HG03196 (cell line): ENCODE measurements around the gene CHST11.
"Not testable (repeated sequence)": the region's sequence is repeated elsewhere in the genome, so short reads cannot be mapped to it uniquely, and the experiment has no call there.

Source experiments
- ATAC-seq: cut with Tn5 transposase; IDR thresholded peaks from one replicate; pipeline ENCODE4 v1.9.1; 2021; ENCODE audit not compliant: unreplicated experiment

CHST11 gene

DNA sequence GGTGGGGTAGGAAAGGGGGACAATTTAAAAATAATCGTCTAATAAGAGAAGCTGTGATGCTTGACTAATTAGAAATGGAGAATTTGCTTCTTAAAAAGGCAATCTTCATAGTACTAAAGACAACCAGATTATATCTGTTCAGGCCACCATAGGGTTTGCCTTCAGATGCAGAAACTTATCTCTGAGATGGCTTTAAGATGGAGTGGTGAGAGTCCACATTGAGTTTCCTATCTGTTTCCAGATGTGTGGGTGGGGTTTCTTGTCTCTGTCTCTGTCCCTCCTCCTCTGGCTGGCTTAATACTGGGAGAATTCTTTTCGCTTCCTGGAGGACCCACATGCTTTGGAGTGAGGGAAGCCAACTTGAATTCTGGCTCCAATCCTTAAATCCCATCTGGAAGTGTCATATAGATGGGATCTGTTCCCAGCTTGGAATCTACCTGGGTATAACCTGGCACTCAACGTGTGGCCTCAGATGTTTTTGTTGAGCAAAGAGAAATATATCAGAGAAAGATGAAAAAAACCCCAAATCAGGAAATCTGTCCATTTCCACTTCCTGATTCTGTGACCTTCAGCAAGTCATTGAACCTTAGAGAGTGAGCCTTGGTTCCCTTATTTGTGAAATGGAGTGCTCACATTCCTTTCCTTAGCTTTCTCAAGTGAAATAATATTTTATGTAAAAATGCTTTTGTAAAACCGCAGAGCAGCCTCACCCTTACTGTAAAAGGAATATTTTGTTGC is 66.4 kb downstream of the CHST11 start:
- no peak for ATAC-seq

DNA sequence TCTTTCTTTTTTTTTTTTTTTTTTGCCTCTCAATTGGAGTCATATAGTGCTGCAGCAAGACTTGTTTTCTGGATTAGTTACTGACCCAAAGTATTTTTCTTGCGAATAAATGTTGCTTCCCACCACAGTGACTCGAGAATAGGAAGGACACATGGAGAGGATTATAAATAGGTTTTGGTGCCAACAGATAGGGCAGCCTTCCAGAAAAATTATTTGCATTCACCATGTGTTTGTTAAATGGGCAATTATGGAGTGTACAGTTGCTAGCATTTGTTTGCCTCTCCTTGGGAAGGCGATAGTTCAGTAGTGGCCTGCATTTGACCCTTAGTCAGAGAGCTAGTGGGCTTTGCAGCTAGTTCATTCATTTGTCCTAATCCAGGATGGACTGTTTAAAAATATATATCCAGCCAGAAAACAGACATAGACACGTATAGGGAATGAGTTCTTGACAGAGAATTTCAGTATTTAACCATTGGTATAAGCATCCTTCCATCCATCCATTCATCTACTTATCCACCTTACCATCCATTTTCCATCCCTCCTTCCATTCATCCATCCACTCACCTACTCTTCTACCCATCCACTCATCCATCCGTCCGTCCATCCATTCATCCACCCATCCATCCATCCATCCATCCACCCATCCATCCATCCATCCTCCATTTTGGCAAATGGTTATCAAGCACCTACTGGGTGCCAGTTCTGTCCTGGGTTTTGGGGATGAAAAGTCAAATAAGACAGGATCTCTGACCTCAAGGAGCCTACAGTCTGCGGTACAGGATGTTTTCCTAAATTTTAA is 67.5 kb downstream of the CHST11 start:
- ATAC-seq, result no peak

DNA sequence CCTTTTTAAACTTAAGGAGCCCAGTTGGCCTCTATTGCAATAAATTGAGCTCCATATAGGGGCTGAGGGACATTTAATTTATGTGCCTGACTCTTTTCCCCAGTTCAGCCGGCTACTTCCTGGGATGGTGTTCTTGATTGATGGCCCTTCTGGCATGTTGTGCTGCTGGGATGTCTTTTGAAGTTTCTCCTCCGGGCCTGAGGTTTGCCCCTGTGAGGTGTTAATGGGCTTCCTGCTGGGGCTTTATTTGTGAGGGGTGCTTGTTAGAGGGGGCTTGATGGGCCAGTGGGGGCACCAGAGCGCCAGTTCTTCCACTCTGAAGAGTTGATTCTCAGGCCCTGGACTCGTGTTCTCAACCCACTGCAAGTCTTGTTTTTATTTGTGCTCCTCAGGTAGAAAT is 69.6 kb downstream of the CHST11 start:
- no peak for ATAC-seq

DNA sequence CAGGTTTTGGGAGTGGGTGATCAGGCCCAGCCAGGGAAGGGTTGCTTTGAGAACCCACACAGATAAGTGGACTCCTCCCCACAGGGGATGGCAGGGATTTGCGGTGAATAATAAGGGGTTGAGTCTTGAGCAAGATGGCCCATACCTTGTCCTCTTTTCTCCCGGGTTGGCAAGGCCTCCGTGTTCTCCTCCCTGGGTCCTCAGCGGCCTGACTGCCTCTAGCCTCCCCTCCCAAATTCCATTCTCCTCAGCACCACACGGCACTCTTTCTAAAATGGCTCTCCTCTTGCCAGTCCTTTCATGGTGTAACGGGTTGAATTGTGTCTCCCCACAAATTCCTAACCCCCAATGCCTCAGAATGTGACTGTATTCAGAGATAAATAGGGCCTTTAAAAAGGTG is 70.0 kb downstream of the CHST11 start:
- no peak for ATAC-seq

DNA sequence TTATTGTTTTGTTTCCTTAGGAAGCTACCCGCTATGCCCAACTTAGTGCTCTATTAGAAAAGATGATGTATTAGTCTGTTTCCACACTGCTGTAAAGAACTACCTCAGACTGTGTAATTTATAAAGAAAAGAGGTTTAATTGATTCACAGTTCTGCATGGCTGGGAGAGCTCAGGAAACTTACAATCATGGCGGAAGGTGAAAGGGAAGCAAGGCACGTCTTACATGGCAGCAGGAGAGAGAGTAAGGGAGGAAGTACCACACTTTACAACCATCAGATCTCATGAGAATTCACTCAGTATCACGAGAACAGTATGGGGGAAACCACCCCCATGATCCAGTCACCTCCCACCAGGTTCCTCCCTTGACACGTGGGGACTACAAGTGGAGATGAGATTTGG is 70.9 kb downstream of the CHST11 start:
- ATAC-seq, result not testable (repeated sequence)

DNA sequence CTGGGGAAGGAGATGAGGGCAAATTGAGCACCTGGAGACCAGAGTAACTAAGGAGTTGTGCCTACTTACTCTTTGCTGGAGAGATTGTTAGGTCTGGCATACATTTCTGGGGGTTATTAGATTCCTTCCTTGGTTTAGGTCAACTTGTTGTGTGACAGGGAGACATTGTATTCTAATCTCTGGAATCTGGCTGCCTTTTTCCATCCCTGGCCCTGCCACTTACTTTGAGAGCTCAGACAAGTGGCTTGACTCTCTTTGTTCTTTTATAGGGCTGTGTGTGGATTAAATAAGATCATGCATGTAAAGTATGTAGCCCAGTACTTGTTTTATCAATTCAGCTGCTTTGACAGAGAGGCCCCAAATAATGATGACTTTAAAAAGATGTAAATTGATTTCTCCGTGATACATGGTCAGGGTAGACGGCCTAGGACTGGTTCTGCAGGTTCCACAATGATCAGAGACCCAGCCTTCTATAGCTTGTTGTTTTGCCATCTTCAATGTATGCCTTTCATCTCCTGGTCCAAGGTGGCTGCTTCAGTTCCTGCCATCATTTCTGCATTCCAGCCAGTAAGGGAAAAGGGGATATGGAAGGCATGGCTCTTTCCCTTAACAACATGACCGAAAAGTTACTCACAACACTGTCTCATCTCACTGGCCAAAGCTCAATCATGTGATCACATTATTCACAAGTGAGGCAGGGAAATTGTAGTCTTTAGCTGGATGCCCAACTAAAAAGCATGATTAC is 72.6 kb downstream of the CHST11 start:
- ATAC-seq, result no peak

DNA sequence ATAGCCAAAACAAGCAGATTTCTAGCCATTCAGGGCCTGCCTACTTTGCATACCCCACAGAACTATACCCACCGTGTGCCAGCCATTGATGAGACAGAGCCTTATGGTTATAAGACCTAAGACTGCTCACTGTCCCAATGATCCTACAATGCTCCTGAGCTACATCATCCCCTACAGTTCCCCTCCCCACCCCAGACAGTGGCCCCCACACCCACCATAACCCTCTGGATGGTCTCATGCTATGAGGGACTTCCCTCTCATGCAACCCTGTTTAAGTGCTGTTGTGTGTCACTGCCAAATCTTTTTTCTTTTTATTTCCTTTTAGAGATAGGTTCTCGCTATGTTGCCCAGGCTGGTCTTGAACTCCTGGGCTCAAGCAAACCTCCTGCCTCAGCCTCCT is 75.9 kb downstream of the CHST11 start:
- ATAC-seq, result no peak

DNA sequence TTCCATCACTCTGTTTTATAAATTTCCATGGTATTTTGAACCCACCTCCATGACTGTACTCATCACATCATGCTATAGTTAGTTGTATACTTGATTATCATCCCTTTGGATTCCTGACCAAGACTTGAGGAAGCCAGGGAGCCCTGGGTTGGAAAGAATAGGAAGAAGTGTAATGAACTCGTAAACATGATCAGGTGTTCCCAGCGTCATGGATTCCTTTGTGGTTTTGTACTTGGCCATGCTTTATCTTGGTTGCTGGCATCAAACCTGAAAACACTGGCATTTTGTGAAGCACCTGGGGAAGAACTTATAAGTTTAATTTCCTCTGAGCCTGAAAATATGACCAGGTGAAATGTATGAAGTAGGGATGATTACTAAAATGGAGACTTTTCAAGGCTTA is 76.4 kb downstream of the CHST11 start:
- no peak for ATAC-seq

DNA sequence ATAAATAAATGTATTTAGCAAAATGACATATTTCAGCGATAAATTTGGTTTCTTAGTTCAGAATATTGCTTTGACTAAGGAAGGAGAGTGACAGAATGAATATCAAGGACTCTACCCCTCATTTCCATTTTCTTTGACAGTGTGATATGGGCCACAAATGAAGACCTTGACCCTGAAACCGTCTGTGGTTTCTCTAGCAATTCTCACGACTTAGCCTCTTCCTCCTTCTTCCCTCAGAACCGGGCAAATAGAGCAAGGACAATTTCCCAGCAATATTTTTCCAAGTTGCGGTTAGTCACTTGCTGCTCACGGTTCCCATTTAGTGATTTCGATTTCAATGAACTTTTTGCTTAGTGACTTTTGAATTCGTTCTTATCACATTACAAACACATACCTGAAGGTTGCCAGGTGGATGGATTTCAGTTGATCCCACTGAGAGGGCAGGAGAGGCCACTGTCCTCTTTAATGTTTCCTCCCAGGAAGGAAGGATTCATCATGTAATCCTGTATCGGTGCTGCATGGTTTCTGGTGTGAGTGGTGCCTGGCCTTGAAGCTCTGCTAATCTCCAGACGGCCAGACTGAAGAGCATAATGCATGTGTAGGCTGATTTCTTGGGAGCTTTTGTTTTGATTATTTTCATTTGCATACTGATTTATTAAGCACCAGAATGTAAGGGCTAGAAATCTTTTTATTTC is 77.6 kb downstream of the CHST11 start:
- ATAC-seq, result no peak

DNA sequence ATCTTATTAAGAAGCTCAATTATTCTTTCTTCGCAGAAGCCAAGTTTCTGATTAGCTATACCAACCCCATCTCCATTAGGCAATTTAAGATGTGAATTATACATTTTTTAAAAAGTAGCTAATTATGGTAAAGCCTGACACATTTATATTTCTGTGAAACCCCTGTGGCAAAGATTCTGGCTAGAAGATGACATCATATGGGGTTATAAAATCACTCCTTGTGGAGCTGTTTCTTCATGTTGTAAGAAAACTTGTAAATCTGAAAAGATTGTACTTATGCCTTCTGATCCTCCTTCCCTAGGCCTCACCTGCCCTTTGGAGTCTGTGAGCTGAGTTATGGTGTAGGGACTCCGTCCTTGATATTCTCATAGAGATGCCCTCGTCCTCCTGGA is 78.1 kb downstream of the CHST11 start:
- no peak for ATAC-seq

DNA sequence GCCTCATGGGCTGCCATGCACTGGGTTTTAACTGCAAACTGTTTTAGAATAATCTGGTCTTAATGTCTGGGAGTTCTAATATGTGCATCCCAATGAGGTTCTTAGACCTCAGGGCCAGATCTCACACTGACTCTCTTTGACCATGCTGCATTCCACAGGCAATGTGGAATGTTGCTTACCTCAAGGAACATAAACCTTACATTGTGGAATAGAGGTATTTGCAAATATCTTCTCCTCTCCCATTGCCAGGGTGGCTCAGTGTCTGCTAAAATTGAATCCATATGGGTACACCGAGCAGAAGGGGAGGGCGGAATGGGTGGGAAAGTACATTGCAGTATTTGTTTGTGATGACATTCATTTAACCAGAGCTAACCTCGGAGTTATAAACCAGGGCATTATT is 78.6 kb downstream of the CHST11 start:
- no peak for ATAC-seq

DNA sequence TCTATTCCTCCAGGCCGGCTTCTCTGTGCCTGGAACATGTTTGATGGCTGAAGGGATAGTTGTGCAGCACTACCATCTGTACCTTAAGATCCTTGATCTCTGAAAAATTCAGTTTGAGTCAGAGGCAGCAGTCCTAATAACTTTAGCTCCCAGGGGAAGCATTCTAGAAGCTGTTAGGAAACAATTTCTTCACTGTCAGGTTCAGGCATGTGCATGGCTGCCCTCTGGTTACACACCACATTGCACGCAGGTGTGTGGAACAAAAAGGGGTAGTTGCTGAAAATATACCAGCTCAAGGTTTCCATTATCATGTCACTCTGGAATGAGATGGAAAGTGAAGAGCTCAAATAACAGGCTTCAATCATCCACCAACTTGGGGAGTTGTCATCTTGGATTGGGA is 80.1 kb downstream of the CHST11 start:
- no peak for ATAC-seq

DNA sequence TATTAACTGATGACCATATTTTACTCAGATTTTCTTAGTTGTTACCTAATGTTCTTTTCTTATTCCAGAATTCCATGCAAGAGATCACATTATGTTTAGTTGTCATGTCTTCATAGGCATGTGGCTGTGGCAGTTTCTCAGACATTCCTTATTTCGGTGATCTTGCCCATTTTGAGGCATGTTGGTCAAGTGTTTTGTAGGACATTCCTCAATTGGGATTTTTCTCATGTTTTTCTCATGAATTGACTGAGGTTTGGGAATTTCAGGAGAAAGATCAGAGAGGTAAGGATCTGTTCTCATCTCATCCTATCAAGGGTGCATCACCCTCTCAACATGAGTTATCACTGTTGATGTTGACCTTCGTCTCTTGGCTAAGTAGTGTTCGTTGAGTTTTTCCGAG is 81.3 kb downstream of the CHST11 start:
- no peak for ATAC-seq

DNA sequence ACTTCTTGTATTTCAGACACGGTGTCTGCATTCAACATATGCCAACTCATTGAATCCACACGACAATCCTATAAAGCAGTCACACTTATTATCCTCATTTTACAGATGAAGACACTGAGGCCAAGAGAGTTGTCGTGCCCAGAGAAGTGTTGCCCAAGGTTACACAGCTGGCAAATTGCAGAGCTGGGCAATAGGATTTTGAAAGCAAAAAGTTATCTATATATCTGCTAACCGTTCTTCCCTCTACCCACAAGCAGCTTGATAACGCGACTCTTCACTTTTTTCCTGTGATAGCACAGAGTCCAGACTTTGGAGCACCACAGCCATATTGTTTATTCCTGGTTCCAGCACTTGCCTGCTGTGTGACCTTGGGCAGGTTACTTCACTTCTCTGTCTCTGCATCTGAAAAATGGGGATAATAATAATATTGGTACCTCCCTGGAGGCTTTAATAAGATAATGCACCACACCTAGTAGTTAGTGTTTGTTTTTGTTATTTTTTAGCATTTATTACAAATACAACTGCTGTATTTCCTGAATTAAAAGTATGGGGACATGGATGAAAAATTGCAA is 82.2 kb downstream of the CHST11 start:
- no peak for ATAC-seq

DNA sequence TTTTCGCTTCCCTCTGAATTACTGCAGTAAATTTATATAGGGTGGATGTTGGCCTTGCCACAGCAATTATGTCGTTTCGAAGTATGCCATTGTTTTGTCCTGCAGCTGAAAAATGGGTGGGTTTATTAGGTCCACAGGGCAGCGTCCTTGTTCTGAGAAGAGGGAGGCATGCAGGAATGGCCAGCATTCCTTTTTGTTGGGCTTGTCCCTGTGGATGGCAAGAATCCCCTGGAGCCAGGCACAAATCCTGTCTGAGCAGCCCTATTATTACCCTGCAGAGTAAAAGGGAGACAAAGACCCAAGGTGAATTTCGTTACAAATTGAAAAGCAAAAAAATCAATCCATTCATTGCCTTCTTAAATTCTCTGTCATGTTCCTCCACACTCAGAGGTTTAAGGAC is 88.1 kb downstream of the CHST11 start:
- no peak for ATAC-seq

DNA sequence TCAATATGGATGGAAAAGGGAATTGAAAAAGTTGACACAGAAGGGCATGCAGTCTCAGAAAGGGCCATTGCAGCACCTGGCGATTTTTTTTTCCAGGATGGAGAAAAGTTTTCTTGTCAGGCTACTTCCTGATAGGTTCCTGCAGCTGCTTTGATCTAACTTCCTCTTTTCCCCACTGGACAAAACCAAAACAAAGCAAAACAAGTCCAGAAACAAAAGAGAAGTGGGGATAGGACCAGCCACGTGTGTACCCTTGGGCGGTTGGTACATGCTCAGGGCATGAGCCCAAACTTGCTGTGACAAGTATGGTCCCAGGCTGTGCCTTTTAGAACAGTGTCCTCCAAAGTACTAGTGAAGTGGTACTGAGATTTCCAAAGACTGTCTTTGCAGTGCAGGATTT is 89.8 kb downstream of the CHST11 start:
- no peak for ATAC-seq

DNA sequence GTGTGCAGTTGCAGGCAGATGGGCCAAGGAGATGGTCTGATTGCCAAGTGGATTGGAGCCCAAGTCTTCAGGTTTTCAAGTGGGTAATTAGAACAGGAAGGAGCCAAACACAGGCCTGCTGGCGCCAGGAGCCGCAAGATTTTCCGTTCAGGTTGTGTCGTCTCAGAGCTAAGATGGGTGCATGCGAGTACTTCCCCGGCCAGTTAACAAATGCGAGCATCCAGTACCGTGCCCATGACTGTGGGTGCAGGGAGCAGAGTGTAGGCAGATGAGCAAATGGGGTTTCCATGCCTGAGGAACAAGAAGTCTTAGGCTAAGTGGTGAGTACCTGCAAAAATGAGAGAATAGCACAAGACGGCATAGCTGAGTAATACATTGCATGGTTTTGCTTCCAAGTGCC is 90.5 kb downstream of the CHST11 start:
- no peak for ATAC-seq

DNA sequence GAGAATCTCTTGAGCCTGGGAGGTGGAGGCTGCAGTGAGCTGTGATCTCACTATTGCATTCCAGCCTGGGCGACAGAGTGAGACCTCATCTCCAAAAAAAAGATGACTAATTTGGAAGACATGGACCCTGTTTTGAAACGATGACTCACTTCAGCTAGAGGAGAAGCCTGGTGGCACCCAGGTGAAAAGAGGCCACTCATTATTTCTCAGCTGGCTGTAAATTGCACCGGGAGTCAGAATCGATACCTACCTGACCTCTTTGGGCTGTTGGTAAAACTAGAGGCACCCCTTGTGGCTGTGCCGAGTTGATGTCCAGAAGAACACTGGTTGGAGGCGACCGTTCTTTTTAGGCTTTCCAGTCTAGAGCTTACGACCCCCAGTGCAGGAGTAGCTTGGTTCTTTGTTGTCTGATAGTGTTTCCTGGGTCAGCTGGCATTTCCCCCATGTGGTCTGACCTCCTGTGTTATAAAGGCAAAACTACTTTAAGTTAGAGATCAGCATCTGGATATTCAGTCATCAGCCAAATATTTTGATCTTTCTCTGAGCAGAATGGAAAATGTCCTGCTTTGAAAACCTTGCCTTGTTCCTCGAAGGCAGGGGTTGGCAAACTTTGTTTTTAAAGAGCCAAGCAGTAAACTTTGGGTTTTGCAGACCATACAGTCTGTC is 93.2 kb downstream of the CHST11 start:
- ATAC-seq, result no peak

DNA sequence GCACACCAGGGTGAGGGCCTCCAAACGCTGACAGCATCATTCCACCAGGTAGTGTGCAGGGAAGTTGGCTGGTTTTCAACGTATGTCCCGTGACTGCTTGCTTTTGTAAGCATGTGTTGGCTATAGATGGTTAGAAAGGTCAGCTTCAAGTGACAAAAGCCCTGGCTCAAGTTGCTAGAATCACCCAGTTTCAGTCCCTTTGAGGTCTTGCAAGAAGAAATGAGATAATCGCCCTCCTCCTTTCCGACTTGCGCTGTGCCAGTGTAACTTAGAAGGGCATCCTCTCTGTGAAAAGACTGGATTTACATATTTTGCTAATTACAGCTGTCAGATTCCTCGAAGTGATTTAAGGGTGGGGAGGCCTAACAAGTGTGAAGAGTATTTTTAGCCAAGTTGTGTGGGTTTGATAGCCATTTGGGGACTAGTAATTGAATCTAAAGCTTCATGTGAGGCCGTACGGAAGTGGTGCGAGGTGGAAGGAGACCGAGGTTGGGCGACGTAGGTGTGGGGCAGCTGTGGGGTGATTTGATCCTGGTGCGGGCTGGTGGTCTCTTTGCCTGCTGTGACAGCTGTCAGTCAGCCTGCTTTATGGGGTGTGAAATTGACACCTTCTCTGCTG is 94.7 kb downstream of the CHST11 start:
- ATAC-seq, result no peak

DNA sequence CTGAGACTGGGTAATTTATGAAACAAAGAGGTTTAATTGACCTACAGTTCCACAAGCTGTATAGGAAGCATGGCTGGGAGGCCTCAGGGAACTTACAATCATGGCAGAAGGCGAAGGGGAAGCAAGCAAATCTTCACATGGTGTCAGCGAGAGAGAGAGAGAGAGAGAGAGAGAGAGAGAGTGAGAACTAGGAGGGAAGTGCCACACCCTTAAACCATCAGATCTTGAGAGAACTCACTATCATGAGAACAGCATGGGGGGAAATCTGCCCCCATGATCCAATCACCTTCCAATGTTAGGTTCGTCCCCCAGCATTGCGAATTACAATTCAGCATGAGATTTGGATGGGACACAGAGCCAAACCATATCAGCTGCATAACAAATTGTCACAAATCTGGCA is 96.7 kb downstream of the CHST11 start:
- no peak for ATAC-seq
